ENCODE data around the gene TMEM245.
"Not testable (repeated sequence)": the region's sequence is repeated elsewhere in the genome, so short reads cannot be mapped to it uniquely, and the experiment has no call there.

Gene TMEM245

GRCh38 chr9:109072821-109073435 is 46.8 kb downstream of the TMEM245 start:
- Histone ChIP-seq H3K4me3 (ENCODE audit: low read depth in 1 of 2, low read length in 2 of 2) (no peak overlapping the region), H3K36me3 (ENCODE audit: control insufficient read depth in 1 of 2, insufficient read depth in 2 of 2, low read length in 2 of 2) (peaks cover 13 to 45% of the 10 kb centered on the region in 2 donors), H3K9ac (ENCODE audit: low read depth in 1 of 2, low read length in 2 of 2) (no peak overlapping the region), H3K9me3 (ENCODE audit: control insufficient read depth in 1 of 2, low read length in 2 of 2) (no peaks in the 10 kb centered on the region), H3K27me3 (ENCODE audit: control insufficient read depth in 1 of 2, insufficient read depth in 2 of 2, low read length in 2 of 2) (no peaks in the 10 kb centered on the region), H3K4me1 (ENCODE audit: control insufficient read depth in 1 of 2, insufficient read depth in 2 of 2, low read length in 2 of 2) (peaks cover 11 to 12% of the 10 kb centered on the region in 2 donors), H3K27ac (ENCODE audit: low read depth, low read length) (no peak overlapping the region)

GRCh38 chr9:109072133-109072692 is 47.5 kb downstream of the TMEM245 start:
- H3K4me3 ChIP-seq (ENCODE audit: low read depth in 1 of 2, low read length in 2 of 2): no peak overlapping the region
- H3K4me1 ChIP-seq (ENCODE audit: control insufficient read depth in 1 of 2, insufficient read depth in 2 of 2, low read length in 2 of 2): peaks cover 11 to 12% of the 10 kb centered on the region in 2 donors
- H3K36me3 ChIP-seq (ENCODE audit: control insufficient read depth in 1 of 2, insufficient read depth in 2 of 2, low read length in 2 of 2): peaks cover 18 to 48% of the 10 kb centered on the region in 2 donors
- H3K27me3 ChIP-seq (ENCODE audit: control insufficient read depth in 1 of 2, insufficient read depth in 2 of 2, low read length in 2 of 2): no peaks in the 10 kb centered on the region
- H3K9ac ChIP-seq (ENCODE audit: low read depth in 1 of 2, low read length in 2 of 2): no peak overlapping the region
- no peak overlapping the region for H3K27ac ChIP-seq (ENCODE audit: low read depth, low read length)
- no peaks in the 10 kb centered on the region for H3K9me3 ChIP-seq (ENCODE audit: control insufficient read depth in 1 of 2, low read length in 2 of 2)

GRCh38 chr9:109068764-109069163 is 51.0 kb downstream of the TMEM245 start:
- Histone ChIP-seq H3K27me3 (ENCODE audit: control insufficient read depth in 1 of 2, insufficient read depth in 2 of 2, low read length in 2 of 2) (no peaks in the 10 kb centered on the region), H3K4me3 (ENCODE audit: low read depth in 1 of 2, low read length in 2 of 2) (no peak overlapping the region), H3K9me3 (ENCODE audit: control insufficient read depth in 1 of 2, low read length in 2 of 2) (no peaks in the 10 kb centered on the region), H3K9ac (ENCODE audit: low read depth in 1 of 2, low read length in 2 of 2) (no peak overlapping the region), H3K36me3 (ENCODE audit: control insufficient read depth in 1 of 2, insufficient read depth in 2 of 2, low read length in 2 of 2) (peaks cover 29 to 73% of the 10 kb centered on the region in 2 donors), H3K27ac (ENCODE audit: low read depth, low read length) (no peak overlapping the region), H3K4me1 (ENCODE audit: control insufficient read depth in 1 of 2, insufficient read depth in 2 of 2, low read length in 2 of 2) (peaks cover 11 to 12% of the 10 kb centered on the region in 2 donors)

DNA sequence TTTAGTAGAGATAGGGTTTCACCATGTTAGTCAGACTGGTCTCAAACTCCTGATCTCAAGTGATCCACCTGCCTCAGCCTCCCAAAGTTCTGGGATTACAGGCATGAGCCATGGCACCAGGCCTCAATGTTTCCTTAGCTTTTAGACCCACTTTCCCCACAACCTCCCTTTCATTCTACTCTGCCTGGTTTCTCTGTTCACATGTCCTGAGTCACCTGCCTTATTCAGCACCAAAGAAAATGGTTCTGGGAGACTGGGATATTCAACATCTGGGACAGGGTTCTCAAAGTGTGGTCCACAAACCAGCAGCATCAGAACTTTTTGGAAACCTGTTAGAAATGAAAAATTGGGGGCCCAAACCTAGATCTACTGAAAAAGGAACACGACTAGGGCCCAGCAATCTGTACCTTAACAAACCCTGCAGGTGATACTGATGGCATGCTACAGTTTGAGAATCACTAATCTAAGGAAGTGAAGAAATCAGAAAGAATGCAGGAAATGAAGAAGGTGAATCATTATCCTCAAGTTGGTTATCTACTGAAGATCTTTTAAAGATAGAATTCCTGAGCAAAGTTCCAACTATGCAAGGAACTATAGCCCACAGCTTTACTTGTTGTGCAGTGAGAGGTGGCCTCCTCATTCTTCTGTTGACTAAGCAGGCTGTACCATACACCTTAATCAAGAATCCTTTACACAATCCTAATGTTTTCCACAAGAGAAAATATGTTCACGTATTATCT is 54.6 kb downstream of the TMEM245 start:
- Histone ChIP-seq H3K36me3 (ENCODE audit: control insufficient read depth in 1 of 2, insufficient read depth in 2 of 2, low read length in 2 of 2) (peaks cover 21 to 76% of the 10 kb centered on the region in 2 donors), H3K27me3 (ENCODE audit: control insufficient read depth in 1 of 2, insufficient read depth in 2 of 2, low read length in 2 of 2) (no peaks in the 10 kb centered on the region), H3K9me3 (ENCODE audit: control insufficient read depth in 1 of 2, low read length in 2 of 2) (no peaks in the 10 kb centered on the region), H3K27ac (ENCODE audit: low read depth, low read length) (no peak overlapping the region), H3K4me3 (ENCODE audit: low read depth in 1 of 2, low read length in 2 of 2) (no peak overlapping the region), H3K9ac (ENCODE audit: low read depth in 1 of 2, low read length in 2 of 2) (no peak overlapping the region), H3K4me1 (ENCODE audit: control insufficient read depth in 1 of 2, insufficient read depth in 2 of 2, low read length in 2 of 2) (peaks cover 0 to 6% of the 10 kb centered on the region in 2 donors)

DNA sequence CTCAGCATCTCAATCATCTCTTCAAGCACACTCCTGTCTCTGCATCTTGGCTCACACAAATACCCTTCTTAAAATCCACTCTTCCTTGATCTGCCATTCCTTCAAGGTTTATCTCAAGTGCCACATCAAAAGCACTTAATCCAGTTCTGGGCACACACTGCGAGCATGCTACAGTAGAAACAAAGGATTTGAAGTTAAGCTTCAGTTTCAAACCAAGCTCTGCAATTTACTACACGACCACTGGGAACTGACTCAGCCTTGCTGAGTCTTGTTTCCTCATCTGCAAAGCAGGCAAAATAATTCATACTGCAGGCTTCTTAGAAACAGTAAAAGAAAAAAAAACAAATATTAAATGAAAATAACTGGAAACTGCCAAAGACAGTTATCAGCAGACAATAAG is 56.0 kb downstream of the TMEM245 start:
- no peak overlapping the region for H3K9ac ChIP-seq (ENCODE audit: low read depth in 1 of 2, low read length in 2 of 2)
- no peaks in the 10 kb centered on the region for H3K9me3 ChIP-seq (ENCODE audit: control insufficient read depth in 1 of 2, low read length in 2 of 2)
- no peak overlapping the region for H3K4me3 ChIP-seq (ENCODE audit: low read depth in 1 of 2, low read length in 2 of 2)
- H3K4me1 ChIP-seq (ENCODE audit: control insufficient read depth in 1 of 2, insufficient read depth in 2 of 2, low read length in 2 of 2): peaks cover 0 to 9% of the 10 kb centered on the region in 2 donors
- H3K27ac ChIP-seq (ENCODE audit: low read depth, low read length): no peak overlapping the region
- no peaks in the 10 kb centered on the region for H3K27me3 ChIP-seq (ENCODE audit: control insufficient read depth in 1 of 2, insufficient read depth in 2 of 2, low read length in 2 of 2)
- H3K36me3 ChIP-seq (ENCODE audit: control insufficient read depth in 1 of 2, insufficient read depth in 2 of 2, low read length in 2 of 2): peaks cover 19 to 70% of the 10 kb centered on the region in 2 donors

GRCh38 chr9:109062543-109062942 is 57.2 kb downstream of the TMEM245 start:
- Histone ChIP-seq H3K36me3 (ENCODE audit: control insufficient read depth in 1 of 2, insufficient read depth in 2 of 2, low read length in 2 of 2) (peaks cover 17 to 62% of the 10 kb centered on the region in 2 donors), H3K4me3 (ENCODE audit: low read depth in 1 of 2, low read length in 2 of 2) (no peak overlapping the region), H3K4me1 (ENCODE audit: control insufficient read depth in 1 of 2, insufficient read depth in 2 of 2, low read length in 2 of 2) (peaks cover 0 to 9% of the 10 kb centered on the region in 2 donors), H3K27ac (ENCODE audit: low read depth, low read length) (no peak overlapping the region), H3K9me3 (ENCODE audit: control insufficient read depth in 1 of 2, low read length in 2 of 2) (no peaks in the 10 kb centered on the region), H3K9ac (ENCODE audit: low read depth in 1 of 2, low read length in 2 of 2) (no peak overlapping the region), H3K27me3 (ENCODE audit: control insufficient read depth in 1 of 2, insufficient read depth in 2 of 2, low read length in 2 of 2) (no peaks in the 10 kb centered on the region)

- no peaks in the 10 kb centered on the region for H3K9me3 ChIP-seq (ENCODE audit: control insufficient read depth in 1 of 2, low read length in 2 of 2)
- H3K4me3 ChIP-seq (ENCODE audit: low read depth in 1 of 2, low read length in 2 of 2): no peak overlapping the region
- peaks cover 0 to 9% of the 10 kb centered on the region in 2 donors for H3K4me1 ChIP-seq (ENCODE audit: control insufficient read depth in 1 of 2, insufficient read depth in 2 of 2, low read length in 2 of 2)
- peaks cover 18 to 55% of the 10 kb centered on the region in 2 donors for H3K36me3 ChIP-seq (ENCODE audit: control insufficient read depth in 1 of 2, insufficient read depth in 2 of 2, low read length in 2 of 2)
- no peaks in the 10 kb centered on the region for H3K27me3 ChIP-seq (ENCODE audit: control insufficient read depth in 1 of 2, insufficient read depth in 2 of 2, low read length in 2 of 2)
- H3K9ac ChIP-seq (ENCODE audit: low read depth in 1 of 2, low read length in 2 of 2): no peak overlapping the region
- no peak overlapping the region for H3K27ac ChIP-seq (ENCODE audit: low read depth, low read length)
Observed at GRCh38 chr9:109060191-109060590, 59.6 kb downstream of the TMEM245 start.

- H3K36me3 ChIP-seq (ENCODE audit: control insufficient read depth in 1 of 2, insufficient read depth in 2 of 2, low read length in 2 of 2): peaks cover 37 to 63% of the 10 kb centered on the region in 2 donors
- not testable (repeated sequence) for H3K27ac ChIP-seq (ENCODE audit: low read depth, low read length)
Observed at GRCh38 chr9:109053121-109053520, 66.6 kb downstream of the TMEM245 start.

GRCh38 chr9:109052416-109052815 is 67.3 kb downstream of the TMEM245 start:
- Histone ChIP-seq H3K27me3 (ENCODE audit: control insufficient read depth in 1 of 2, insufficient read depth in 2 of 2, low read length in 2 of 2) (no peaks in the 10 kb centered on the region), H3K4me3 (ENCODE audit: low read depth in 1 of 2, low read length in 2 of 2) (no peak overlapping the region), H3K36me3 (ENCODE audit: control insufficient read depth in 1 of 2, insufficient read depth in 2 of 2, low read length in 2 of 2) (peaks cover 44 to 70% of the 10 kb centered on the region in 2 donors), H3K9me3 (ENCODE audit: control insufficient read depth in 1 of 2, low read length in 2 of 2) (no peaks in the 10 kb centered on the region), H3K27ac (ENCODE audit: low read depth, low read length) (no peak overlapping the region), H3K4me1 (ENCODE audit: control insufficient read depth in 1 of 2, insufficient read depth in 2 of 2, low read length in 2 of 2) (no peaks in the 10 kb centered on the region), H3K9ac (ENCODE audit: low read depth in 1 of 2, low read length in 2 of 2) (no peak overlapping the region)

More at GRCh38 chr9:109053121-109053520, 66.6 kb downstream of the TMEM245 start:
- H3K4me1 ChIP-seq (ENCODE audit: control insufficient read depth in 1 of 2, insufficient read depth in 2 of 2, low read length in 2 of 2); H3K4me3 ChIP-seq (ENCODE audit: low read depth in 1 of 2, low read length in 2 of 2); H3K9me3 ChIP-seq (ENCODE audit: control insufficient read depth in 1 of 2, low read length in 2 of 2); H3K9ac ChIP-seq (ENCODE audit: low read depth in 1 of 2, low read length in 2 of 2); H3K27me3 ChIP-seq (ENCODE audit: control insufficient read depth in 1 of 2, insufficient read depth in 2 of 2, low read length in 2 of 2): not testable (repeated sequence)

- no peak overlapping the region for H3K27ac ChIP-seq (ENCODE audit: low read depth, low read length)
- H3K4me1 ChIP-seq (ENCODE audit: control insufficient read depth in 1 of 2, insufficient read depth in 2 of 2, low read length in 2 of 2): no peaks in the 10 kb centered on the region
- peaks cover 42 to 68% of the 10 kb centered on the region in 2 donors for H3K36me3 ChIP-seq (ENCODE audit: control insufficient read depth in 1 of 2, insufficient read depth in 2 of 2, low read length in 2 of 2)
- no peaks in the 10 kb centered on the region for H3K9me3 ChIP-seq (ENCODE audit: control insufficient read depth in 1 of 2, low read length in 2 of 2)
- H3K27me3 ChIP-seq (ENCODE audit: control insufficient read depth in 1 of 2, insufficient read depth in 2 of 2, low read length in 2 of 2): no peaks in the 10 kb centered on the region
- H3K4me3 ChIP-seq (ENCODE audit: low read depth in 1 of 2, low read length in 2 of 2): no peak overlapping the region
- no peak overlapping the region for H3K9ac ChIP-seq (ENCODE audit: low read depth in 1 of 2, low read length in 2 of 2)
Observed at GRCh38 chr9:109051733-109052132, 68.0 kb downstream of the TMEM245 start.
